Astrocyte (in vitro differentiated cells and primary cell): Measurements from ENCODE around the gene SPATA45. TPM values are rescaled to one million over a fixed set of nuclear protein-coding genes. Genes with fewer than 3 reads are reported as not detected.

ENCODE experiments used
- DNase-seq: peaks from one replicate; pipeline ENCODE4 v3.0.0-alpha.2; 2010; ENCODE audit warnings: low read depth
- FAIRE-seq: peaks from 2 replicates; lab custom pipeline; 2011; peaks lifted over from hg19 to GRCh38; lab: Jason Lieb, UNC
- H2AFZ ChIP-seq: 2 replicates; pipeline ENCODE4 v1.6.0; 2012; ENCODE audit warnings: low read depth, low read length, inconsistent platforms
- H3K27ac ChIP-seq: 2 replicates; pipeline ENCODE4 v1.5.1; 2011; ENCODE audit warnings: low read depth, low read length, inconsistent platforms
- H3K27me3 ChIP-seq: 2 replicates; pipeline ENCODE4 v1.6.0; 2011; ENCODE audit warnings: low read length, inconsistent platforms; ENCODE audit not compliant: insufficient read depth
- H3K36me3 ChIP-seq: 2 replicates; pipeline ENCODE4 v1.5.1; 2011; ENCODE audit warnings: low read length, inconsistent platforms; ENCODE audit not compliant: insufficient read depth
- H3K4me1 ChIP-seq: 2 replicates; pipeline ENCODE4 v1.5.1; 2011; ENCODE audit warnings: low read length, inconsistent platforms; ENCODE audit not compliant: insufficient read depth
- H3K4me2 ChIP-seq: 2 replicates; pipeline ENCODE4 v1.6.0; 2012; ENCODE audit warnings: low read length, inconsistent platforms
- H3K4me3 ChIP-seq: 2 replicates; pipeline ENCODE4 v1.5.1; 2011; ENCODE audit warnings: low read depth, mild to moderate bottlenecking, low read length, inconsistent platforms; ENCODE audit not compliant: insufficient read depth
- H3K79me2 ChIP-seq: 2 replicates; pipeline ENCODE4 v1.6.0; 2012; ENCODE audit warnings: mild to moderate bottlenecking, low read length, inconsistent platforms; ENCODE audit not compliant: insufficient read depth
- H3K9ac ChIP-seq: 2 replicates; pipeline ENCODE4 v1.6.0; 2012; ENCODE audit warnings: mild to moderate bottlenecking, low read length, inconsistent platforms
- H3K9me3 ChIP-seq: 2 replicates; pipeline ENCODE4 v1.5.1; 2012; ENCODE audit warnings: low read depth, mild to moderate bottlenecking, low read length, inconsistent platforms; ENCODE audit not compliant: insufficient read depth
- H4K20me1 ChIP-seq: 2 replicates; pipeline ENCODE4 v1.6.0; 2012; ENCODE audit warnings: low read length, inconsistent platforms; ENCODE audit not compliant: insufficient read depth
- H3K27ac Mint-ChIP-seq: one replicate; pipeline ENCODE4 v1.8.0; 2021; ENCODE audit warnings: mild to moderate bottlenecking, mixed read lengths; ENCODE audit not compliant: unreplicated experiment
- H3K27me3 Mint-ChIP-seq: one replicate; pipeline ENCODE4 v1.8.0; 2021; ENCODE audit warnings: low read depth, mixed read lengths; ENCODE audit not compliant: unreplicated experiment
- H3K36me3 Mint-ChIP-seq: one replicate; pipeline ENCODE4 v1.8.0; 2021; ENCODE audit warnings: low read depth, mixed read lengths; ENCODE audit not compliant: unreplicated experiment
- H3K4me1 Mint-ChIP-seq: one replicate; pipeline ENCODE4 v1.8.0; 2021; ENCODE audit warnings: low read depth, mixed read lengths; ENCODE audit not compliant: unreplicated experiment
- H3K4me3 Mint-ChIP-seq: one replicate; pipeline ENCODE4 v1.8.0; 2021; ENCODE audit warnings: mild to moderate bottlenecking, moderate library complexity, mixed read lengths; ENCODE audit not compliant: unreplicated experiment
- H3K9me3 Mint-ChIP-seq: one replicate; pipeline ENCODE4 v1.8.0; 2021; ENCODE audit warnings: mild to moderate bottlenecking, mixed read lengths; ENCODE audit not compliant: unreplicated experiment
- CTCF ChIP-seq: IDR thresholded peaks from 2 replicates; pipeline ENCODE4 v1.5.1; 2011; ENCODE audit warnings: low read depth, mild to moderate bottlenecking, inconsistent platforms, low read length, moderate library complexity; ENCODE audit not compliant: insufficient read depth
- EZH2 ChIP-seq: IDR thresholded peaks from 2 replicates; pipeline ENCODE4 v1.6.1; 2012; ENCODE audit warnings: mild to moderate bottlenecking, low read length, inconsistent platforms; ENCODE audit not compliant: insufficient read depth
- total RNA-seq: library from RNA; stranded (reverse); gene quantifications from 2 replicates; pipeline ENCODE4 v1.2.1, GENCODE V29; 2021

SPATA45 gene
- total RNA-seq, 1 donor from 2014 or later, result not detected

- H3K9me3 Mint-ChIP-seq, result no peaks in the 10 kb centered on the region
- Histone ChIP-seq H3K79me2 (peaks cover 31% of the 10 kb centered on the region), H3K9ac (peak overlapping the region; percentile 93), H3K9me3 (no peaks in the 10 kb centered on the region), H3K4me3 (peak overlapping the region; percentile 94), H2AFZ (peak overlapping the region; percentile 96), H3K27me3 (no peaks in the 10 kb centered on the region), H3K4me2 (peak overlapping the region; percentile 88), H4K20me1 (no peaks in the 10 kb centered on the region), H3K27ac (peak overlapping the region; percentile 84), H3K36me3 (no peaks in the 10 kb centered on the region), H3K4me1 (no peaks in the 10 kb centered on the region)
- H3K36me3 Mint-ChIP-seq, result no peaks in the 10 kb centered on the region
- peak overlapping the region; percentile 93 for H3K27ac Mint-ChIP-seq
- DNase-seq (no peak), FAIRE-seq (no peak)
- H3K4me1 Mint-ChIP-seq, result peaks cover 6% of the 10 kb centered on the region
- H3K27me3 Mint-ChIP-seq, result no peaks in the 10 kb centered on the region
- TF ChIP-seq CTCF (no peak), EZH2 (no peak)
- H3K4me3 Mint-ChIP-seq, result peak overlapping the region; percentile 97
These were observed 56.2 kb downstream of the SPATA45 start for GRCh38 chr1:212791261-212791675.

- no peak for FAIRE-seq
- no peaks in the 10 kb centered on the region for H3K27me3 ChIP-seq
- H3K4me1 Mint-ChIP-seq, result peaks cover 2% of the 10 kb centered on the region
- H3K36me3 Mint-ChIP-seq, result peaks cover 1% of the 10 kb centered on the region
- TF ChIP-seq EZH2 (no peak), CTCF (no peak)
- H3K4me3 ChIP-seq, result no peak overlapping the region
- no peak overlapping the region for H3K4me3 Mint-ChIP-seq
- no peaks in the 10 kb centered on the region for H3K9me3 ChIP-seq
- H3K9me3 Mint-ChIP-seq, result no peaks in the 10 kb centered on the region
- H3K4me2 ChIP-seq, result no peak overlapping the region
- no peak overlapping the region for H3K27ac Mint-ChIP-seq
- DNase-seq, result no peak
- H3K36me3 ChIP-seq, result no peaks in the 10 kb centered on the region
- no peaks in the 10 kb centered on the region for H4K20me1 ChIP-seq
- H3K9ac ChIP-seq, result no peak overlapping the region
- H3K27ac ChIP-seq, result no peak overlapping the region
- peaks cover 6% of the 10 kb centered on the region for H3K4me1 ChIP-seq
- H3K27me3 Mint-ChIP-seq, result no peaks in the 10 kb centered on the region
- H3K79me2 ChIP-seq, result peaks cover 24% of the 10 kb centered on the region
- no peak overlapping the region for H2AFZ ChIP-seq
These were observed 61.6 kb downstream of the SPATA45 start for GRCh38 chr1:212785871-212786270.

- no peak overlapping the region for H3K4me3 Mint-ChIP-seq
- Histone ChIP-seq H3K27me3 (no peaks in the 10 kb centered on the region), H3K9me3 (no peaks in the 10 kb centered on the region), H3K36me3 (no peaks in the 10 kb centered on the region), H4K20me1 (no peaks in the 10 kb centered on the region), H2AFZ (no peak overlapping the region), H3K9ac (no peak overlapping the region), H3K79me2 (peaks cover 11% of the 10 kb centered on the region), H3K27ac (no peak overlapping the region), H3K4me3 (no peak overlapping the region), H3K4me1 (peaks cover 6% of the 10 kb centered on the region), H3K4me2 (no peak overlapping the region)
- peaks cover 2% of the 10 kb centered on the region for H3K36me3 Mint-ChIP-seq
- no peaks in the 10 kb centered on the region for H3K27me3 Mint-ChIP-seq
- H3K27ac Mint-ChIP-seq, result no peak overlapping the region
- FAIRE-seq, result no peak
- TF ChIP-seq EZH2 (no peak), CTCF (no peak)
- H3K9me3 Mint-ChIP-seq, result no peaks in the 10 kb centered on the region
- DNase-seq, result no peak
- H3K4me1 Mint-ChIP-seq, result peaks cover 2% of the 10 kb centered on the region
These were observed 63.5 kb downstream of the SPATA45 start for GRCh38 chr1:212783976-212784375.
